Upper lobe of right lung (tissue), 1 donor: Measurements from ENCODE around the gene UBE2D3. TPM values are rescaled to one million over a fixed set of nuclear protein-coding genes. Genes with fewer than 3 reads are reported as not detected.

Experiments
- ATAC-seq: fragments of 200-7000 bp; cut with Tn5 transposase; one replicate; pipeline ENCODE4 v1.9.1; 2020; ENCODE audit warnings: mild to moderate bottlenecking, moderate library complexity
- DNase-seq: peaks from one replicate; pipeline ENCODE4 v3.0.0-alpha.2; 2020
- H3K27ac ChIP-seq: fragments of 200-600 bp; one replicate; pipeline ENCODE4 v1.8.0; 2022
- H3K27me3 ChIP-seq: fragments of 200-600 bp; one replicate; pipeline ENCODE4 v1.8.0; 2022; ENCODE audit warnings: mild to moderate bottlenecking
- H3K36me3 ChIP-seq: fragments of 200-600 bp; one replicate; pipeline ENCODE4 v1.8.0; 2022
- H3K4me1 ChIP-seq: fragments of 200-600 bp; one replicate; pipeline ENCODE4 v1.8.0; 2022
- H3K4me3 ChIP-seq: fragments of 200-600 bp; one replicate; pipeline ENCODE4 v1.8.0; 2022; ENCODE audit warnings: mild to moderate bottlenecking
- H3K9me3 ChIP-seq: fragments of 200-600 bp; one replicate; pipeline ENCODE4 v1.8.0; 2022
- intact Hi-C: fragments of 100-400 bp; cut with DNase I; formaldehyde crosslinking; loops from one replicate; pipeline ENCODE4 v1.11.0; 2022
- total RNA-seq: library from RNA; stranded (reverse); fragmentation: NEBNext Ultra II Directional; extraction: Animal tissue kit (Norgen Biotek cat#: 25700); gene quantifications from one replicate; pipeline ENCODE4 v1.2.1, GENCODE V29; 2021
- TF ChIP-seq, protein P1 (sequence below): fragments of 200-600 bp; IDR thresholded peaks from one replicate; pipeline ENCODE4 v1.8.0; 2022; ENCODE audit warnings: antibody characterized with exemption
- donor health status: DM: no; HTN: yes; CAD: no; lungs with severe emphysema.

The UBE2D3 gene
- total RNA-seq, 1 donor from 2014 or later: 279 TPM

DNA sequence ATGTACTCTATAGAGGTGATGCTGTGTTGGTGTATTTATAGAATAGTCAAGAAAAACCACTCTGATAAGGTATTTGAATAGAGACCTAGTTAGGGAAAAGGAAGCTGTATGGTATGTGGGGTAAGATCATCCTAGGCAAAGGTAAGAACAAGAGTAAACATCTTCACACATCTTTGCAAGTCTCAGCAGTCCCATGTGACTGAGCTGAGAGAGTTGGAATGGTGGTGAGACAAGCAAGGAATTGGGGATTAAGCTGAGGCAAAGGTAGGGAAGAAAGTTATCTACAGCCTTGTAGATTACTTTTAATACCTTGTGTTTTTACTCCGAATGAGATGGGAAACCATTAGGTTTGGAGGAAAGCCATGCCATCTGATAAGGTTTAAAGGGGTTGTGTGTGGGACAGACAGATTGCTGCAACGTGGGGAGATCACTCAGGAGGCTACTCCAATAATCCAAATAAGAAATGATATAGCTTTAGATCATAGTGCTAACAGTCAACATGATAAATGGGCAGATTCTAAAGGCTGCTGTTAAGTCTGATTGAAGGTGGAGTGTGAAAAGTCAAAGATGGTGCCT is 34.9 kb downstream of the UBE2D3 start:
- intact Hi-C loops: no loop called here
- peaks cover 37% of the 10 kb centered on the region for H3K36me3 ChIP-seq
- TF ChIP-seq, protein P1, sequence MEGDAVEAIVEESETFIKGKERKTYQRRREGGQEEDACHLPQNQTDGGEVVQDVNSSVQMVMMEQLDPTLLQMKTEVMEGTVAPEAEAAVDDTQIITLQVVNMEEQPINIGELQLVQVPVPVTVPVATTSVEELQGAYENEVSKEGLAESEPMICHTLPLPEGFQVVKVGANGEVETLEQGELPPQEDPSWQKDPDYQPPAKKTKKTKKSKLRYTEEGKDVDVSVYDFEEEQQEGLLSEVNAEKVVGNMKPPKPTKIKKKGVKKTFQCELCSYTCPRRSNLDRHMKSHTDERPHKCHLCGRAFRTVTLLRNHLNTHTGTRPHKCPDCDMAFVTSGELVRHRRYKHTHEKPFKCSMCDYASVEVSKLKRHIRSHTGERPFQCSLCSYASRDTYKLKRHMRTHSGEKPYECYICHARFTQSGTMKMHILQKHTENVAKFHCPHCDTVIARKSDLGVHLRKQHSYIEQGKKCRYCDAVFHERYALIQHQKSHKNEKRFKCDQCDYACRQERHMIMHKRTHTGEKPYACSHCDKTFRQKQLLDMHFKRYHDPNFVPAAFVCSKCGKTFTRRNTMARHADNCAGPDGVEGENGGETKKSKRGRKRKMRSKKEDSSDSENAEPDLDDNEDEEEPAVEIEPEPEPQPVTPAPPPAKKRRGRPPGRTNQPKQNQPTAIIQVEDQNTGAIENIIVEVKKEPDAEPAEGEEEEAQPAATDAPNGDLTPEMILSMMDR: no peak
- DNase-seq: no peak
- H3K27ac ChIP-seq: no peak overlapping the region
- H3K27me3 ChIP-seq: no peaks in the 10 kb centered on the region
- ATAC-seq: peak; percentile 48
- H3K4me3 ChIP-seq: no peak overlapping the region
- no peaks in the 10 kb centered on the region for H3K9me3 ChIP-seq
- no peaks in the 10 kb centered on the region for H3K4me1 ChIP-seq

DNA sequence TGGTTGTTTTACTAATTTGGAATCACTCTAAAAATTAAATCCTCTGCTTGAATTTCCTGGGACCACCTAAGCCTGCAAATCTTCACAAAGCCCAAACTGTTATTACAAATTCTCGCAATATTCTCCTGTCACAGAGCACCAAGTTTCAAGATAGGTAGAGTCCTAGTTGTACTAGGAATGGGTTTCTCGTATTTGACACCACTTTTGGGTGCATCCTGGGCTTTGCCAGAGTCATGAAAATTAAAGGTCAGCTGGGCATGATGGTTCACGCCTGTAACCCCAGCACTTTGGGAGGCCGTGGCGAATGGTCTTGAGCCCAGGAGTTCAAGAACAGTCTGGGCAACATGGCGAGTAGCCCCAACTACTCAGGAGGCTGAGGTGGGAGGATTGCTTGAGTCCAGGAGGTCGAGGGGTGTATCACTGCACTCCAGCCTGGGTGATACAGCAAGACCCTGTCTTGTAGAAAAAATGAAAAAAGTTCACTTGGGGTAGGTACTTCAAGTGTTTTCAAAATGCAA is 36.0 kb downstream of the UBE2D3 start:
- DNase-seq: no peak
- no peaks in the 10 kb centered on the region for H3K27me3 ChIP-seq
- intact Hi-C loops: no loop called here
- no peaks in the 10 kb centered on the region for H3K9me3 ChIP-seq
- TF ChIP-seq, protein P1: no peak
- no peak overlapping the region for H3K27ac ChIP-seq
- ATAC-seq: peak; percentile 9
- no peaks in the 10 kb centered on the region for H3K4me1 ChIP-seq
- no peak overlapping the region for H3K4me3 ChIP-seq
- H3K36me3 ChIP-seq: peaks cover 26% of the 10 kb centered on the region

DNA sequence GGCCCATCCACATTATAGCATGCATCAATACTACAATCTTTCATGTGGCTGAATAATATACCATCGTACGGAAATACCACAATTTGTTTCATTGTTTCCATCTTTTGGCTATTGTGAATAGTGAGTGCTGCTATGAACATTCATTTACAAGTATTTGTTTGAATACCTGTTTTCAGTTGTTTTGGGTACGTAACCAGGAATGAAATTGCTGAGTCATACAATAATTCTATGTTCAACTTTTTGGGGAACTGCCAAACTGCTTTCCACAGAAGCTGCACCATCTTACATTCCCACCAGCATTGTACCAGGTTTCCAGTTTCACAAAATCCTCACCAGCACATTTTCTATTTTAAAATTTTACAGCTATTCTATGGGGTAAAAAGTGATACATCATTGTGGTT is 38.0 kb downstream of the UBE2D3 start:
- no peaks in the 10 kb centered on the region for H3K27me3 ChIP-seq
- H3K36me3 ChIP-seq: peaks cover 5% of the 10 kb centered on the region
- TF ChIP-seq, protein P1: no peak
- intact Hi-C loops: no loop called here
- H3K4me3 ChIP-seq: no peak overlapping the region
- no peak for DNase-seq
- H3K27ac ChIP-seq: no peak overlapping the region
- no peaks in the 10 kb centered on the region for H3K4me1 ChIP-seq
- H3K9me3 ChIP-seq: no peaks in the 10 kb centered on the region
- ATAC-seq: no peak

DNA sequence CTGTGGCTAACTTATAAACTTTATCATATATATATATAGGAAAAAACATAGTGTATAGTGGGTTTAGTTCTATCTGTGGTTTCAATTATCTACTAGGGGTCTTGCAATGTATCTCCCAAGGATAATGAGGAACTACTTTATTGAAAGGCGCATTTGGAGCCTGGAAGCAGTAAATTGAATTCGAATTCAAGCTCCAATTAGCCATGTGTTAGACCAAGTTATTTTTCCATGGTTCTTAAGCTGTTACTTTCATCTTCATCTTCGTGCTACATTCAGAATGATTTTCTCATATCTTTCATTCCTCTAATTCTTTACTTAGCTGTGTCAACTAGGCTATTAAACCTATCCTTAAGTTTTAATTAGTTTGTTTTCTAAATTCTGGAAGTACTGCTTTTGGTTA is 39.4 kb downstream of the UBE2D3 start:
- ATAC-seq (no peak), DNase-seq (no peak)
- TF ChIP-seq, protein P1: no peak
- intact Hi-C loops: no loop called here
- Histone ChIP-seq H3K9me3 (no peaks in the 10 kb centered on the region), H3K36me3 (no peaks in the 10 kb centered on the region), H3K27me3 (no peaks in the 10 kb centered on the region), H3K27ac (no peak overlapping the region), H3K4me3 (no peak overlapping the region), H3K4me1 (no peaks in the 10 kb centered on the region)

DNA sequence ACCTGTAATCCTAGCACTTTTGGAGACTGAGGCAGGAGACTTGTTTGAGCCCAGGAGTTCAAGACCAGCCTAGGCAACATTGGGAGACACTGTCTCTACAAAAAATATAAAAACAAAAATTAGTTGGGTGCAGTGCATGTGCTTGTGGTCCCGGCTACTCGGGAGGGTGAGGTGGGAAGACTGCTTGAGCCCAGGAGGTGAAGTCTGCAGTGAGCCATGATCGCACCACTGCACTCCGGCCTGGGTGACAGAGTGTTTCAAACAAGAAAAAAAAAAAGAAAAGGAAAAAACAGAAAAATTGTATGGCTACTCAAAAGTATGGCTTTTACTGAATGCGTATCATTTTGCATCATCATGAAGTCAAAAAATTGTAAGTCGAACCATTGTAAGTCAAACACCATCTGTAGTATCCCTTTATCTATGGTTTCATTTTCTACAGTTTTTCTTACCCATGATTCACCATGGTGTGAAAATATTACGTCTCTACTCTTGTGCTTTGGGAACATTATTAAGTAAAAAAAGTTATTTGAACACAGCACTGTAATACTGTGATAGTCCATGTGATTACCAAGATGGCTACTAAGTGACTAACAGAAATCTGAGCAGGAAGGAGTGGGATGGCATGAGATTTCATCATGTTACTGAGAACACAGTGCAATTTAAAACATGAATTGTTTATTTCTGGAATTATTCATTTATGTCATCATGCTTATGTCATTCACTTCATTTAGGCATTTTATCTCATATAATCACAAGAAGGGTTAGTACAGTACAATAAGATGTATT is 40.1 kb downstream of the UBE2D3 start:
- DNase-seq (no peak), ATAC-seq (peak; percentile 75)
- intact Hi-C loops: no loop called here

More for the DNA sequence above, 40.1 kb downstream of the UBE2D3 start:
- H3K27me3 ChIP-seq: no peaks in the 10 kb centered on the region
- TF ChIP-seq, protein P1: no peak
- no peaks in the 10 kb centered on the region for H3K4me1 ChIP-seq
- H3K27ac ChIP-seq: no peak overlapping the region
- no peaks in the 10 kb centered on the region for H3K9me3 ChIP-seq
- H3K36me3 ChIP-seq: no peaks in the 10 kb centered on the region
- H3K4me3 ChIP-seq: no peak overlapping the region
